ENCODE data around the gene COL4A1.

The COL4A1 gene

GRCh38 chr13:110225609-110226574, 81.1 kb downstream of the COL4A1 start:
- Histone ChIP-seq H2AFZ (ENCODE audit: low read length) (no peak overlapping the region), H3K27ac (ENCODE audit: low read length) (no peak overlapping the region)
- TF ChIP-seq EZH2phosphoT487 (IDR thresholded peaks at IDR 0.05; ENCODE audit: low read length) (no peak), CTCF (IDR thresholded peaks at IDR 0.05; ENCODE audit: low read length) (no peak), EZH2 (optimal IDR thresholded peaks at IDR 0.05; ENCODE audit: low read depth, low read length) (no peak)

GRCh38 chr13:110225003-110225402, 82.0 kb downstream of the COL4A1 start:
- H3K4me1 ChIP-seq (ENCODE audit: low read length), result no peaks in the 10 kb centered on the region
- no peak for DNase-seq
- no peaks in the 10 kb centered on the region for H3K36me3 ChIP-seq (replicated peaks; ENCODE audit: insufficient read depth, low read length)
- no peak overlapping the region for H3K4me3 ChIP-seq (ENCODE audit: low read length)
- H3K27ac ChIP-seq (ENCODE audit: low read length), result no peak overlapping the region
- H3F3A ChIP-seq (ENCODE audit: insufficient read depth, low read length), result no peaks in the 10 kb centered on the region
- H2AFZ ChIP-seq (ENCODE audit: low read length), result no peak overlapping the region
- H4K20me1 ChIP-seq (ENCODE audit: insufficient read depth, low read length), result no peaks in the 10 kb centered on the region
- no peaks in the 10 kb centered on the region for H3K79me2 ChIP-seq (ENCODE audit: low read length)
- H3K9me3 ChIP-seq (replicated peaks; ENCODE audit: insufficient read depth, low read length), result no peaks in the 10 kb centered on the region
- no peaks in the 10 kb centered on the region for H3K27me3 ChIP-seq (replicated peaks; ENCODE audit: insufficient read depth, low read length)
- no peaks in the 10 kb centered on the region for H3K9me2 ChIP-seq (replicated peaks; ENCODE audit: insufficient read depth, low read length)
- TF ChIP-seq EZH2 (optimal IDR thresholded peaks at IDR 0.05; ENCODE audit: low read depth, low read length) (no peak), EZH2phosphoT487 (IDR thresholded peaks at IDR 0.05; ENCODE audit: low read length) (no peak), CTCF (IDR thresholded peaks at IDR 0.05; ENCODE audit: low read length) (no peak)
- H3K9ac ChIP-seq (ENCODE audit: low read length), result no peak overlapping the region
- H3K4me2 ChIP-seq (ENCODE audit: low read depth, low read length), result no peak overlapping the region

More at GRCh38 chr13:110225609-110226574, 81.1 kb downstream of the COL4A1 start:
- H3F3A ChIP-seq (ENCODE audit: insufficient read depth, low read length), result no peaks in the 10 kb centered on the region
- H3K4me1 ChIP-seq (ENCODE audit: low read length), result no peaks in the 10 kb centered on the region
- H3K79me2 ChIP-seq (ENCODE audit: low read length), result no peaks in the 10 kb centered on the region
- no peaks in the 10 kb centered on the region for H3K36me3 ChIP-seq (replicated peaks; ENCODE audit: insufficient read depth, low read length)
- no peak for DNase-seq
- no peak overlapping the region for H3K9ac ChIP-seq (ENCODE audit: low read length)
- no peak overlapping the region for H3K4me2 ChIP-seq (ENCODE audit: low read depth, low read length)
- no peak overlapping the region for H3K4me3 ChIP-seq (ENCODE audit: low read length)
- H3K9me2 ChIP-seq (replicated peaks; ENCODE audit: insufficient read depth, low read length), result no peaks in the 10 kb centered on the region
- H3K9me3 ChIP-seq (replicated peaks; ENCODE audit: insufficient read depth, low read length), result no peaks in the 10 kb centered on the region
- no peaks in the 10 kb centered on the region for H4K20me1 ChIP-seq (ENCODE audit: insufficient read depth, low read length)
- no peaks in the 10 kb centered on the region for H3K27me3 ChIP-seq (replicated peaks; ENCODE audit: insufficient read depth, low read length)

- no peaks in the 10 kb centered on the region for H3K27me3 ChIP-seq (replicated peaks; ENCODE audit: insufficient read depth, low read length)
Observed at GRCh38 chr13:110224519-110224918, 82.4 kb downstream of the COL4A1 start.

More at GRCh38 chr13:110224519-110224918, 82.4 kb downstream of the COL4A1 start:
- no peaks in the 10 kb centered on the region for H3F3A ChIP-seq (ENCODE audit: insufficient read depth, low read length)
- no peak overlapping the region for H2AFZ ChIP-seq (ENCODE audit: low read length)
- no peaks in the 10 kb centered on the region for H4K20me1 ChIP-seq (ENCODE audit: insufficient read depth, low read length)
- H3K4me1 ChIP-seq (ENCODE audit: low read length), result no peaks in the 10 kb centered on the region
- no peaks in the 10 kb centered on the region for H3K79me2 ChIP-seq (ENCODE audit: low read length)
- no peak overlapping the region for H3K4me3 ChIP-seq (ENCODE audit: low read length)
- no peak for DNase-seq
- no peaks in the 10 kb centered on the region for H3K9me2 ChIP-seq (replicated peaks; ENCODE audit: insufficient read depth, low read length)
- no peak overlapping the region for H3K27ac ChIP-seq (ENCODE audit: low read length)
- no peak overlapping the region for H3K9ac ChIP-seq (ENCODE audit: low read length)
- TF ChIP-seq EZH2 (optimal IDR thresholded peaks at IDR 0.05; ENCODE audit: low read depth, low read length), result no peak
- no peak for TF ChIP-seq CTCF (IDR thresholded peaks at IDR 0.05; ENCODE audit: low read length)
- no peak for TF ChIP-seq EZH2phosphoT487 (IDR thresholded peaks at IDR 0.05; ENCODE audit: low read length)
- no peaks in the 10 kb centered on the region for H3K9me3 ChIP-seq (replicated peaks; ENCODE audit: insufficient read depth, low read length)
- no peaks in the 10 kb centered on the region for H3K36me3 ChIP-seq (replicated peaks; ENCODE audit: insufficient read depth, low read length)
- no peak overlapping the region for H3K4me2 ChIP-seq (ENCODE audit: low read depth, low read length)

All from MM.1S (cell line).